Measurements from ENCODE around the gene TPSB2. TPM values are rescaled to one million over a fixed set of nuclear protein-coding genes. Genes with fewer than 3 reads are reported as not detected.

The TPSB2 gene
- total RNA-seq, 1 donor from 2014 or later: not detected

DNA sequence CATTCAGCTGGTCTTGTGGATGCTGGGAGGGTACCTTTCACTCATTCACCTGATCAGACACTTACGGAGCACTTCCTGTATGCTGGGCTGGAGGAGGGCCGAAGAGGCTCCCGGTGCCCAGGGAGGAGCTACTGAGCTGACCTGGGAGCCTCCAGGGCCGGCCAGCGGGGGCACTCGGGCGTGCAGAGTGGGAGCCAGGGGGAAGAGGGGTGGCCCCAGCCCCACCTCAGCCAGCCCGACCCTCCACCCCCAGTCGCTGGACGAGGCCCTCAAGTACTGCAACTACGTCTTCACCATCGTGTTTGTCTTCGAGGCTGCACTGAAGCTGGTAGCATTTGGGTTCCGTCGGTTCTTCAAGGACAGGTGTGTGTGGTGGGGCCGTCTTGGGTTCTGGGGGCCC is 15.3 kb downstream of the TPSB2 start:
- H3K4me3 Mint-ChIP-seq (ENCODE audit: low read depth): no peak overlapping the region
- no peaks in the 10 kb centered on the region for H3K36me3 Mint-ChIP-seq (ENCODE audit: insufficient read depth)
- H3K27ac Mint-ChIP-seq: no peak overlapping the region
- no peaks in the 10 kb centered on the region for H3K27me3 Mint-ChIP-seq
- H3K9me3 Mint-ChIP-seq (ENCODE audit: low read depth): no peaks in the 10 kb centered on the region
- TF ChIP-seq, protein P1, sequence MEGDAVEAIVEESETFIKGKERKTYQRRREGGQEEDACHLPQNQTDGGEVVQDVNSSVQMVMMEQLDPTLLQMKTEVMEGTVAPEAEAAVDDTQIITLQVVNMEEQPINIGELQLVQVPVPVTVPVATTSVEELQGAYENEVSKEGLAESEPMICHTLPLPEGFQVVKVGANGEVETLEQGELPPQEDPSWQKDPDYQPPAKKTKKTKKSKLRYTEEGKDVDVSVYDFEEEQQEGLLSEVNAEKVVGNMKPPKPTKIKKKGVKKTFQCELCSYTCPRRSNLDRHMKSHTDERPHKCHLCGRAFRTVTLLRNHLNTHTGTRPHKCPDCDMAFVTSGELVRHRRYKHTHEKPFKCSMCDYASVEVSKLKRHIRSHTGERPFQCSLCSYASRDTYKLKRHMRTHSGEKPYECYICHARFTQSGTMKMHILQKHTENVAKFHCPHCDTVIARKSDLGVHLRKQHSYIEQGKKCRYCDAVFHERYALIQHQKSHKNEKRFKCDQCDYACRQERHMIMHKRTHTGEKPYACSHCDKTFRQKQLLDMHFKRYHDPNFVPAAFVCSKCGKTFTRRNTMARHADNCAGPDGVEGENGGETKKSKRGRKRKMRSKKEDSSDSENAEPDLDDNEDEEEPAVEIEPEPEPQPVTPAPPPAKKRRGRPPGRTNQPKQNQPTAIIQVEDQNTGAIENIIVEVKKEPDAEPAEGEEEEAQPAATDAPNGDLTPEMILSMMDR (IDR thresholded peaks at IDR 0.05; ENCODE audit: unreplicated experiment): no peak
- no peaks in the 10 kb centered on the region for H3K4me1 Mint-ChIP-seq (ENCODE audit: low read depth)
- DNase-seq (ENCODE audit: low spot score, unreplicated experiment): no peak

DNA sequence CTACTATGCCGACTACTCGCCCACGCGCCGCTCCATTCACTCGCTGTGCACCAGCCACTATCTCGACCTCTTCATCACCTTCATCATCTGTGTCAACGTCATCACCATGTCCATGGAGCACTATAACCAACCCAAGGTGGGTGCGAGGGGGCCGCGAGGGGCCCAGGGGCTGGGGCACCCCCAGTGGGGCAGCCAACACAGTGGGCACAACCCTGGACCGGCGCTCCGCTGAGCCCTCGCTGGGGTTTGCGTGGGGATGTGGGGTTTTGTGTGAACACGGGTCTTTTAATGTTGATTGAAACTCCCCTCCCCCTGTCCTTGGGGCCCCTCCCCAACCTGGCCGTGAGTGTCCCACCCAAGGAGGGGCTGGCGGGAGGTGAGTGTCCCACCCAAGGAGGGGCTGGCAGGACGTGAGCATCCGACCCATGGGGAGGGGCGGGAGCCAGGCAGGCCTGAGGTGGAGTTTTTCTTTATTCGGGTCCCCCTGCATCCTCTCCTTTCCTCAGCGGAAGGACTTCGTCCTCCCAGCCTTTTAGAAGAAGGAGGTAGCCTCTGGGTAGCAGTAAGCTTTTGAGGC is 16.1 kb downstream of the TPSB2 start:
- Mint-ChIP-seq H3K36me3 (ENCODE audit: insufficient read depth) (no peaks in the 10 kb centered on the region), H3K27me3 (no peaks in the 10 kb centered on the region), H3K4me1 (ENCODE audit: low read depth) (no peaks in the 10 kb centered on the region), H3K9me3 (ENCODE audit: low read depth) (no peaks in the 10 kb centered on the region), H3K27ac (no peak overlapping the region), H3K4me3 (ENCODE audit: low read depth) (no peak overlapping the region)
- TF ChIP-seq, protein P1 (IDR thresholded peaks at IDR 0.05; ENCODE audit: unreplicated experiment): no peak
- DNase-seq (ENCODE audit: low spot score, unreplicated experiment): no peak

DNA sequence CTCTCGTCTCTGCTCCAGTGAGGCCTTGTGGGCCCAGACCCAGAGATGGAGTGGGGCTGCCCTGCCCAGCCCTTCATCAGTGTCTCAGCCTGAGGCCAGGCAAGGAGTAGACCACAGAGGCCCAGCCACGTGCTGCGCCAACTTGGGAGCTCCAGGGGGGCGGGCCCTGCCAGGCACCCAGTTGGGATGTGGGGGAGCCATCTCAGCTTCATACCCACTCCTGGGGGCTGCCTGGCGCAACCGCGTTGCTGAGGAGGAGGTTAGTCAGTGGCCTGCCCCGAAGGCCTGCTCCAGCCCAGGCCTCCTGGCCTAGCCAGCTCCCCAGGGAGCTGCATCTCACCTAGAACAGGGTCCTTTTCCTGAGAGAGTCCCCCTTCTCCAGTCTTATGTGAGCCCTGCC is 16.8 kb downstream of the TPSB2 start:
- TF ChIP-seq, protein P1 (IDR thresholded peaks at IDR 0.05; ENCODE audit: unreplicated experiment): no peak
- Mint-ChIP-seq H3K27me3 (no peaks in the 10 kb centered on the region), H3K9me3 (ENCODE audit: low read depth) (no peaks in the 10 kb centered on the region), H3K36me3 (ENCODE audit: insufficient read depth) (no peaks in the 10 kb centered on the region), H3K4me1 (ENCODE audit: low read depth) (no peaks in the 10 kb centered on the region), H3K27ac (no peak overlapping the region), H3K4me3 (ENCODE audit: low read depth) (no peak overlapping the region)
- DNase-seq (ENCODE audit: low spot score, unreplicated experiment): no peak

DNA sequence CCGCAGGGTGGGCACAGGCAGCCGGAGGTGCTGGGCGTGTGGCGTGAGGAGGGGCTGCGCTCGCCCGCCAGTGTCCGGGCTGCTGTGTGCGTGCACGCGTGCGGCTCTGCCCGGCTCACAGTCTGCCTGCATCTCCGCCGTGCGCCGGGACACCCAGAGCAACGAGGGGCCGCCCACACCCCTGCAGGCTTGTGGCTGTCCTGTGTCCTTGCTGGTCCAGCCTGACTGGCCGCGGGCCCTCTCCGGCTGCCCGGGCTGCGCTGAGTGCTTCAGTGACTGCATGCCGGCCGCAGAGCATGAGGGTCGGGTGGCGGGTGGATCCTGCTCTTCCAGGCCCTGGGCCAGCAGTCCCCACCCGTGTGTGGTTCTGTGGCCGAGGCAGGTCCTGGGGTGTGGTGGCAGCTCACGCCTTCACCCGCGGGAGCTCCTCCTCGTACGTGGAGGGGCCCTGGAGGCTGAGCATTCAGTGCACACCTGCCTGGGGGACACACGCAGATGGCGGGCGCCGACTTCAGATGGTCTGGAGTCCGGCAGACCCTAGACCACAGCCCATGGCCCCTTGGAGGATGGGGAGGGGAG is 17.3 kb downstream of the TPSB2 start:
- no peak for DNase-seq (ENCODE audit: low spot score, unreplicated experiment)
- Mint-ChIP-seq H3K36me3 (ENCODE audit: insufficient read depth) (no peaks in the 10 kb centered on the region), H3K4me1 (ENCODE audit: low read depth) (no peaks in the 10 kb centered on the region)

DNA sequence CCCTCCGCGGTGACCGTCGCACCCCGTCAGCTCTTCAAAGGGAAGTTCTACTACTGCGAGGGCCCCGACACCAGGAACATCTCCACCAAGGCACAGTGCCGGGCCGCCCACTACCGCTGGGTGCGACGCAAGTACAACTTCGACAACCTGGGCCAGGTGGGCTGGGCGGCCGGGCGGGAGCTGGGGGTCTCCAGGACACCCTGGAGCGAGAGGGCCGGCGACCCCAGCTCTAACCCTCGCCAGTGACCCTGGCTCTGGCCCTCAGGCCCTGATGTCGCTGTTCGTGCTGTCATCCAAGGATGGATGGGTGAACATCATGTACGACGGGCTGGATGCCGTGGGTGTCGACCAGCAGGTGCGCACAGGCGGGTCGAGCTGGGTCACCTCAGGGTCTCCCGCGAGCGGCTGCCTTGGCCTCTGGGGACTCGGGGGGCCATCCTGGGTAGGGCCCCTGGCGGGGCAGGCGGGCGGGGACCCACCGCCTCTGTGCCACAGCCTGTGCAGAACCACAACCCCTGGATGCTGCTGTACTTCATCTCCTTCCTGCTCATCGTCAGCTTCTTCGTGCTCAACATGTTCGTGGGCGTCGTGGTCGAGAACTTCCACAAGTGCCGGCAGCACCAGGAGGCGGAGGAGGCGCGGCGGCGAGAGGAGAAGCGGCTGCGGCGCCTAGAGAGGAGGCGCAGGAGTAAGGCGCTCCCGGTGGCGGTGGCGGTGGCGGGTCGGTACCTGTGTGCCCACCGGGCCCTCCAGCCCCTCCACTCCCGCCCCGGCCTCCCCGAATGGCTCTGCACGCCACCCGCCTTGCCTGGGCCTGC is 18.3 kb downstream of the TPSB2 start:
- no peak for DNase-seq (ENCODE audit: low spot score, unreplicated experiment)
- TF ChIP-seq, protein P1 (IDR thresholded peaks at IDR 0.05; ENCODE audit: unreplicated experiment): no peak
- Mint-ChIP-seq H3K9me3 (ENCODE audit: low read depth) (no peaks in the 10 kb centered on the region), H3K27ac (no peak overlapping the region), H3K4me1 (ENCODE audit: low read depth) (no peaks in the 10 kb centered on the region), H3K36me3 (ENCODE audit: insufficient read depth) (no peaks in the 10 kb centered on the region), H3K27me3 (no peaks in the 10 kb centered on the region), H3K4me3 (ENCODE audit: low read depth) (no peak overlapping the region)

More for the DNA sequence above, 17.3 kb downstream of the TPSB2 start:
- no peaks in the 10 kb centered on the region for H3K27me3 Mint-ChIP-seq
- TF ChIP-seq, protein P1 (IDR thresholded peaks at IDR 0.05; ENCODE audit: unreplicated experiment): no peak
- H3K27ac Mint-ChIP-seq: no peak overlapping the region
- no peak overlapping the region for H3K4me3 Mint-ChIP-seq (ENCODE audit: low read depth)
- H3K9me3 Mint-ChIP-seq (ENCODE audit: low read depth): no peaks in the 10 kb centered on the region

All from progenitor cell of endocrine pancreas (in vitro differentiated cells).